Stimulated activated CD8-positive, alpha-beta memory T cell treated with anti-CD3 and anti-CD28 coated beads, Interleukin-4, amount 100 ng/mL, for 24 hours (primary cell): ENCODE measurements around the gene UBQLN1.
A peak's percentile ranks its signal among the peaks of the same experiment; 100 is the strongest.

Source experiments
- DNase-seq: peaks from one replicate; pipeline ENCODE4 v3.0.0-alpha.2; 2020; ENCODE audit warnings: low read depth

UBQLN1 gene

DNA sequence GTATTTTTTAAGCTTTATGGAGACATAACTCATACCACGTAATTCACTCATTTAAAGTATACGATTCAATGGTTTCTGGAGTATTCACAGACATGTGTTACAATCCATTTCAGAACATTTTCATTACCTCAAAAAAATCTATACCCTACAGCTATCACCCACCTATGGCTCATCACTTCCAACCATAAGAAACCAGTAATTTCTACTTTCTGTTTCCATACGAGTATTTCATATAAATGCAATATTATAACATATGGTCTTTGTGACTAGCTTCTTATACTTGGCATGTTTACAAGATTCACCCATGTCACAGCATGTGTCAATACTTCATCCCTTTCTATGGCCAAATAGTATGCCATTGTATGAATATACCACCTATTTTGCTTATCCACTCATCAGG lies 18.8 kb downstream of the UBQLN1 start:
- no peak for DNase-seq

DNA sequence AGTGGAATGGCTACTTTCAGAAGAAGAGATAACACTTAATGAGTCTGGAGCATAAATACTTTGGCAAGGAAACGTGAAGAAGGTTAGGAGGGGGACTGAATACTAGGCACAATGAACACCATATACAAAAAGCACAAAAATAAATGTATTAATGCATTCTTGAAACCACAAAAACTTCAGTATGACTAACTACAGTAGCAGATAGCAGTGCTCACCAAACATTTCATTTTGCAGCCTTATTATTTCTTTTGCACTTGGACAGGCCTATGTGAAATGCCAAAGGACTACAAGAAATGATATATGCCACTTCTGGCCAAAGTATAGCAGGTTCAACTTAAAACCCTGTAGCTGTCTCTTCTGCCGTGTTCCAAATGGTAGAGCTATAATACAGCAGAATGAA lies 26.3 kb downstream of the UBQLN1 start:
- no peak for DNase-seq

DNA sequence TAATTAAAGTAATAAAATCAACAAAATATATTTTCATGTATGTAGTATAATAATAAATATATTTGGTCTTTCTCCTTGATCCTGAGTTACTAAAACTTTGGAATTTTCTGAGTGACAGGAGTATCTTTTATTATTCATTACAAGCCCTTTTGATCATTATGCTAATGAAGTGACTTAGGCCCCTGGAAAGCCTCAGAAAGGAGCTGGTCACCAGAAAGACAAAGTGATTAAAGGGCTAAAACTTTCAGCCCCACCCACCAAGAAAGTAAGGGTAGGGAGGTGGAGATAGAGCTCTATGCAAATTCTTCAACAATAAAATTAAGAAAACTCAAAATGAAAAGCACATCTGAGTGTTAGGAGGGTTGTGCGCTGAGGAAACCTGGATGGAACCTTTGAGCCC lies 27.5 kb downstream of the UBQLN1 start:
- DNase-seq = no peak

DNA sequence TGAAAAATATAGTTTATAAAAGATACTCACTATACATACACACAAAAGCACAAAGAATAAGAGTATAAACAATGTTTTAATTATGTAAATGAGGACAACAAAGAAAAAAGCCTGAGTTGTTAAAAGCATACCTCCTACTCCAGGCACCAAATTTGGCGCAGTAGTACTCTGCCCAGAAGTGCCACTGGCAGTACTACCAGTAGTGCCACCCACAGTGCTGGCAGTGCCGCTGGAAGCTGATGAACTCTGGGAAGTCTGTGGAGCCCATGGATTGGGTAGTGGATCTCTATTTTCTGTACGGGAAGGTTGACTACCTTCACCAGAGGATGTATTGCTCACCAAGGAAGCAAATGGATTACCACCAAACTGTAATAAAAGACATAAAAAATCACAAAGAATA lies 30.2 kb downstream of the UBQLN1 start:
- DNase-seq = no peak

DNA sequence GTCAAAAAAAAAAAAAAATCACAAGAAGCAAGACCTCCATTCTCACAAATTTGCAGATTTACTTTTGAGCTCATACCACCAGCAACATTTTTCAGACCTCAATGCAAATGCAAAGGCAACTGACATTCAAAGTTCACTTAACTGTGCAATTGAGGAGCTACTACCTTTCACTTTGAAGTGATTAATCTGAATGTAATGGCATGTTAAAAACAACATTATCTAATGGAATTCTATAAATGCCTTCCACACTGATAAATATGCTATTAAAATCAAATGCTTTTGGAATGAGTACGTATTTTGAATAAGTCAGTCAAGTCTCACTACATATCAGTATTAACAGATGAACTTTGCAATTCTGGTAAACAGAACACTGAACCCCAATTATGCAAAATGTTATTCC lies 32.3 kb downstream of the UBQLN1 start:
- DNase-seq = no peak

DNA sequence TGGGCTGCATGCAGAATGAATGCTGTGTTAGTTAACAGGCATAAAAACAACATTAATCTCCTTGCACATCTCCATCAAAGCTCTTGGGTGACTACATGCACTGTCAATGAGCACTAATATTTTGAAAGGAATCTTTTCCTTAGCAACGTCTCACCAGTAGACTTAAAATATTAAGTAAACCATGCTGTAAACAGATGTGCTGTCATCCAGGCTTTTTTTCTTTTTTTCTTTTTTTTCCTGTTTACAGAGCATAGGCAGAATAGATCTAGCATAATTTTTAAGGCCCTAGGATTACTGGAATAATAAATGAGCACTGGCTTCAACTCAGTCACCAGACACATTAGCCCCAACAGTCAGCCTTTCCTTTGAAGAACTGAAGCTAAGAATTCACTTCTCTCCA lies 36.3 kb downstream of the UBQLN1 start:
- DNase-seq = no peak

DNA sequence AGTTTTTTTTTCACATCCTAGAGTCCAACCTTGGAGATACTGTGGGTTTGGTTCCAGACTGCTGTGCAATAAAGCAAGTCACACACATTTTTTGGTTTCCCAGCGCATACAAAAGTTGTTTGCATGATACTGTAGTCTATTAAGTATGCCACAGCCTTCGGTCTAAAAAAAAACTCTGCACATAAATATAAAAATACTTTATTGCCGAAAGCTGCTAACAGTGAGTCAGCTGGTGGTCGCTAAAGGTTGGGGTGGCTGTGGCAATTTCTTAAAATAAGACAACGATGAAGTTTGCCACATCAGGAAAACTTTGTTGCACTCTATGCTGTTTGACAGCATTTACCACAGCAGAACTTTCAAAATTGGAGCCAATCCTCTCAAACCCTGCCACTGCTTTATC lies 37.4 kb downstream of the UBQLN1 start:
- no peak for DNase-seq

DNA sequence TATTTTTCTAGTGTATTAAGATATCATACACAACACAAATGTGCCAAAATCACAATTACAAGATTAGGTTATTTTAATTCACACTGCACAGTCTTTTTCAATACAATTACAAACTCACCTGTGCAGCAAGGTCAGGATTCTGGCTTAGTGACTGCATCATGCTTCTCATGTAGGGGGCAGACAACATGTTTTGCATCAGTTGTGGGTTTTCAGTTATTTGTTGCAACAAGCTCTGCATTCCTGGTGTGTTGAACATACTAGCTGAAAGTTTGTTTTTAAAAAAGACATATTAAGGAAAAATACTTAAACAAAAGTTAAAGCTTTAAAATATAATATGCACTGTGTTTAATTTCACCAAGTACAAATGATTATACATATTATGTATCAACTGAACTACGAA lies 38.7 kb downstream of the UBQLN1 start:
- no peak for DNase-seq

DNA sequence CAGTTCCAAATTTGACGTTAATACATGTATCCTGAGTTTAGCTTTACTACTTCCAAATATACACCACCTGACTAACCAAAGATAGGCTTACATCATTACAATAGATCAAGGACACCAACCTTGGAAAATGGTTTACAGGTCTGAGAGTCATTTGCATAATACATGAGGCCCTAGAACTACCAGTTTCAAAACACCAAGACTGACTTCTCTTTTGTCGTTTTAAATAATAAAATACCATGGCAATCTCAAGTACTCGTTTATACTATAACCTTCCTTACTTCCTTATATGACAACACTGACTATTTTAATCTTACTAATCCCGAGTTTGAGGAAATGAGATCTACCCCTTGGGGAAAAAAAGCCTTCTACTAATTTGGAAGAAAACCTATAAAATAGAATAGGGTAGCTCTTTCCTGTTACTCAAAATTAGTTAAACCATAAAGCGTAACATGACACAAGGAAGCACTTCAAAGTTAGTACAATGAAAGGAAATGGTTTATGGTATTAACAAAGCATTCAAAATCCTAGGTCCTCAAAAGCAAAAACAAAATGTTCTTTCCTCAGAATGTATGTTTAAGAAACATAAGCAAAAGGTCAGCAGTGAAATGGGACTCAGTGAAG lies 42.1 kb downstream of the UBQLN1 start:
- no peak for DNase-seq

DNA sequence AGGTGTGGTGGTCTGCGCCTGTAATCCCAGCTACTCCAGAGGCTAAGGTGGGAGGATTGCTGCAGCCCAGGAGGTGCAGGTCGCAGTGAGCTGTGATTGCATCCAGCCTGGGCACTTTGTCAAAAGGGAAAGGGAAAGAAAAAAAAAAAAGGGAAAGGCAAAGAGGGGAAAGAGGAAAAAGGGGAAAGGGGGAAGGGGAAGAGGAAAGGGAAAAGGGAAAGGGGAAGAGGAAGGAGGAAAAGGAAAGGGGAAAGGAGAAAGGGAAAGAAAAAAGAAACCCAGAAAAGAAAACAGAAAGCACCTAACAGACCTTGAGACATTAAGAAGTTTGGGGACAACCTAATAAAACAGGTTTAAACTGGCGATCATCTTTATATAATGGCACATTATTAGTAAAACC lies 44.8 kb downstream of the UBQLN1 start:
- no peak for DNase-seq

DNA sequence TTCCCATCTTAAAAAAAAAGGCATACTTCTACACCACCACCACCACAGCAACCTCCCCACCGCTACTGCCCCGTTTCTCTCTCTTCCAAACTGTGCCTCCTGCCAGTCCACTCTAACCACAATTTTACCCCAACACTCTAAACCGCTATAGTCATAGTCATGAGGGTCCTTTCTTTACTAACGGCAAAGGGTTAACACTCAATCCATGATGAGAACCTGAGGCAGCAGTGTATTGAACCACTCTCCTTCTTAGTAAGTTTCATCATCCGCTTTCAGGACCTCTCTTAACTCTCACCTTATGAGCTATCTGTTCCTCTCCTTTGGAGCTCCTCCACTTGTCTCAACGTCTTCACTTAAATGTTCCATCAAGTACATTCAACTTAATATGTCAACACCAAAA lies 50.8 kb downstream of the UBQLN1 start:
- no peak for DNase-seq

DNA sequence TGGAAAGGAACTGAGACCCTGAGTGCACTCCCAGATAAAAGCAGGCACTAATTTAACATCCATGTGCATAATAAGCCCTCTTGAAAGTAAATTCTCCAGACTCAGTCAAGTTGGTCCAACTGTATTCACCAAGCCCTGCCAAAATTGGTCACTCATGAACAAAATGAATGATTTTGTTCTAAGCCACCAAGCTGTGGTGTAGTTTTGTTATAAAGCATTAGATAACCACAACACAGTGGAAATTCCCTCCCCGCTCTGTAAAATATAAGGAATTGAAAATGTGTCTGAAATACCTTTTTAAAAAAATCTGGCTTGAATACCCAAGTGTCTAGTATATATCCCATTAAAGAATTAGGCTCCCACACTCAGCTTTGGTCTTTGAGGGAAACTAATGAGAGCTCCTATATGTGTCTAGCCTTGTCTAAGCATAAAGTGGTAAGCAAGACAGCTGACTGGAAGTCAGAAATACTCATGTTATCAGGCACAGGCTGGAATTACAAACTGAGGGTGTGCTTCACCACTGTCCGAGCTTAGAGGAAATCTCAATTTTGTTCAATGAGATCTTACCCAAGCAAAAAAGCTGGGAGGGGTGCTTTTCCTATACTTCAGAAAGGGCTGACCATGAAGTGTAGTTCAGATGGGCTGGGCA lies 51.6 kb downstream of the UBQLN1 start:
- DNase-seq = no peak

DNA sequence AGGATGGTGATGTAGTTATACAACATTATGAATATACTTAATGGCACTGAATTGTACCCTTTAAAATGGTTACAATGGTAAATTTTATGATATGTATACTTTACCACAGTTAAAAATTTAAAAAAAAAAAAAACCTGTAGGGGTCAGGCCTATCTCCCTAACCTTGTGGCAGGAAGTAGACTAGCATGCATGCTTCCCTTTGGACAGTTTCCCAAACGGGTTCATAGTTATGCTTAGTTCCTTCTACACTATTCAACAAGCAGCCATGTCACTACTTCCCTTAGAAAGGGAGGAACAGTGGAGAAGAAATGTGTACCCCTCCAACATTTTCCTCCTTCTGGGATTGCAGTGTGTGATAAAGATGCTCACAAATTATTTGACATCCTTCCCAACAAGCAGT lies 52.3 kb downstream of the UBQLN1 start:
- no peak for DNase-seq

DNA sequence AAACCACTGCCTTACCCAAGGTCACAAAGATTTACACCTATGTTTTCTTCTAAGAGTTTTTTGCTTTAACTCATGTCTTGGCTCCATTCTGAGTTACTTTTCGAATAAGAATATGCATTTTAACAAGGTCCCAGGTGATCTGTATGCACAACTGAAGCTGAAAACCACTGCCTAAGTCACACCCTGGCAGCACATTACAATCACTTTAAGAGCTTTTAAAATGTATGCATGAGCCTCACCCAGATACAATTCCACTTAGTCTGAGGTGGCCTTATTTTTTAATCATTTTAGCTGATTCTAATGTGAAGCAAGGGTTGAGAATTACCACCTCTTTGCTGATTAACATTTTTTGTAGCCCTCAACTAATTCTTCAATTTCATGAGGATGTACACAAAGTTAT lies 55.3 kb downstream of the UBQLN1 start:
- no peak for DNase-seq

DNA sequence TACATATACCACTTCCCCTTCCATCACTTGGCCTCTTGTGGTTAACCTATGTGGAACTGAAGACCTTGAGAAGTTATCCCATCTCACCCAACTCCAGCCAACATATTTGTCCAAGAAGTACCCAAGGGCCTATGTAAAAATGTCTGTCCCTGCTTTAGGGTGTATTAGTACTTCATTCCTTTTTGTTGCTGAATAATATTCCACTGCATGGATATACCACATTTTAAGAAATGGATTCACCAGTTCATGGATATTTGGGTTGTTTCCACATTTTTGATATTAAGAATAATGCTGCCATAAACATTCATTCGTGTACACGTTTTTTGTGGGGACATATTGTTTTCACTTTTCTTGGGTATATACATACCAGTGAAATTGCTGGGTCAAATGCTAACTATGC lies 56.2 kb downstream of the UBQLN1 start:
- no peak for DNase-seq

DNA sequence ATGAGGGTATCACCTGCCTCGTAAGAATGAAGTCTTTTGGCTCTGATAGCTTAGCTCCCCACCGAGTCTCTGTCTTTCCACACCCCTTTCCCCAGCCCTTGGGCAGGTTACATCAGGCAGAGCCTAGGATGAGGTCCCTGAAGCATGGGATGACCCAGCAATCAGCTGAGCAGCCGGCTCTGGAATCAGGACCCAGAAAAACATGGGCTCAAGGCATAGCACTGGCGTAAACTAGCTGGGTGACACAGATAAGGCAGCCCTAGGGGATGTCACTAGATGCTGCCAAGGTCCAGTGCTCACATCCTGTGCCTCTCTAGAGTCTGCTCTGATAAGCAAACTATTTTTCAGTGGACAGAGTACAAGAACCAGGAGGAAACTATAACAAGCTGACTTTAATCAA lies 58.2 kb downstream of the UBQLN1 start:
- no peak for DNase-seq

DNA sequence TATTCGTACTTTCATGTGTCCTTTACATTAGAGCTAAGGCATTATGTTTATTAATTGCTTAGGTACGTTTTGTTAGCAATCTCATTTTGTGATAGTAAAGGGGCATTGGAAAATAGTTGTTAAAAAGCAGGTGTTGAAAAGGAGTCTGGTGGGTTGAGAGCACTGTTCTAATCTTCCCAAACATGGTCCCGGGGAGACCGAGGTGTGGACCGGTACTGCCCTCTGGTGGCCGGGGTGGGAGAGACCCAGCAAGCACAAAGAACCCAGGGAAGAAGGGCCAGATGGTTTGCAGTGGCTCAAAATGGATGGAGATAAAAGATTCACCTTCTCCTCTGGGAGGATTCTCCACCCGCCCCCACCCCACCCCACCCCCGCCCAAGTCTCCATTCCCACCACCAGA lies 58.7 kb downstream of the UBQLN1 start:
- peak; percentile 52 for DNase-seq

DNA sequence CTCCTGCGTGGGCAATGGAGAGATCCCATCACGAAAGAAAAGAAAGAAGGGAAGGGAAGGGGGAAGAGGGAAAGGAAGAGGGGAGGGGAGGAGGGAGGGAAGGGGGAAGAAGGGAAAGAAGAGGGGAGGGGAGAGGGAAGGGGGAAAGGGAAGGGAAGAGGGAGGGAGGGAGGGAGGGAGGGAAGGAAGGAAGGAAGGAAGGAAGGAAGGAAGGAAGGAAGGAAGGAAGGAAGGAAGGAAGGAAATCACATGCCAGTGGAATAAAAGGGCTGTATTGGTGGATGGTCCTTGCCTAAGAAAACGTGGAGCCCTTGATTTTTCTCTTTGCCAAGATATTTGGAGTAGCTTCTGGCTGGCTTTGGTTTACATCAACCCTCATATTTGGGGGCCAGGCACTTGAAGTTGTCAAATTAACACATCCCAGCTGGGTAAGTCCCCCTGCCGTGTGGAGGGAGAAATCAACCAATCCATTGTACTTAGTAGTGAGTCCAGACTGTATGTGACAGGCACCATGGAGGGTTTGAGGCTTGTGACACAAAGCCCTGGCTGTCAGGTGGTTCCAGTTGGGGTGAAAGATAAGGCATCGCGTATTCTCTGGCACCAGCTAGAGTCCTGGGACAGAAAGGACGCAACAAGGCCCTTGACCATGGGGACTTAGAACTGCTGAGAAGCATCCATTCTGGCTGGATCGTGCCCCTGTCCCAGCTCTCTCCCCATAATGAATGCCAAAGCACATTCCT lies 61.1 kb downstream of the UBQLN1 start:
- no peak for DNase-seq

DNA sequence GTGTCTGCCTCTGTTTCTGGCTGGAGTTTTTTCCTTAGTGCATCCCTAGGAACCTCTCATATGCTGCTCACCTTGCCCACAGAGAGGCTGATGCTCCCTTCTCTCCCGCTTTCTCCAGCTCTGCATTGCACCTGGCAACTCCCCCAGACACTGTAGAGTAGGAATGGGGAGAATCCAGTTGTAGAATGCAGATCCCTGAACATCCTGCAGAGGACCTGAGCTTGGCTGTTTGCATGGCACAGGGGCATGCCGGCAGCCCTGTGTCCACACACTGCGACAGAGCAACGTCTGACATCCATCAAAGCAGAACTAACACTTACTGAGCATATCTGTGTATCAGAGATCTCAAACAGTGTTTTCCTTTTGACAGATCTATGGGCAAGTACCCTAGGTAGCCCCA lies 65.0 kb downstream of the UBQLN1 start:
- DNase-seq = no peak

DNA sequence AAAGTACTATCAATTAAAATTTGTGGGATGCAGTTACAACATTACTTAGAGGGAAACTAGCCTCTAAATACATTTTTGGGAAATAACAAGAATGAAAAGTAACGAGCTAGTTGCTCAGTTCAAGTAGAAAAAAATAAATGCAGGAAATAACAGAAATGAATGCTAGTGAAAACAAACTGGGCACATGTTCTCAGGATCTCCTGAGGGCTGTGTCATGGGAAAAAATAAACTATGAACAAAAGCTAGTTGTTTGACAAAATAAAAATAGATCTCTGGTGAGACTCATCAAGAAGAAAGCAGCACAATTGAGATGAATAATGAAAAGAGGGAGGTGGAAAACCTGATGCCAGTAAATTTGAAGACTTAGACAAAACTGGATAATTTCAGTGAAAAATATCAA lies 68.5 kb downstream of the UBQLN1 start:
- no peak for DNase-seq

DNA sequence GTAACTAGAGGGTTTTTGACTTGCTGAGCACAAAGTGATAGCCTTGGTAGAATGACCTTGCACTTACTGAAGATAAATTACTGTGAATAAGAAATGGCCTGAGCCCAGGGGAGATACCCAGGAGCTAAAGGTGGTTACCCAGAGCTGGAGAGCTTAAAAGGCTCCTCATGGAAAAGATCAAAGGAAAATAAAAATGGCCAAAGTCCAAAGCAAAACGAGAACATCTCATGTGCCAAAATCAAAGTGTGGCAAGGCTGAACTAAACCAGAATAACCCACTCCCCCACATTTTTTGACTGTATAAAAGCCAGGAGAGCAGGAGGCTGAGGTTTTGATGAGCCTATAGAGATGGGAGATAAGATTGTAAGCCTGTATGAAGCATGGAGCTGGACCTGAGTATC lies 70.4 kb downstream of the UBQLN1 start:
- DNase-seq = no peak

DNA sequence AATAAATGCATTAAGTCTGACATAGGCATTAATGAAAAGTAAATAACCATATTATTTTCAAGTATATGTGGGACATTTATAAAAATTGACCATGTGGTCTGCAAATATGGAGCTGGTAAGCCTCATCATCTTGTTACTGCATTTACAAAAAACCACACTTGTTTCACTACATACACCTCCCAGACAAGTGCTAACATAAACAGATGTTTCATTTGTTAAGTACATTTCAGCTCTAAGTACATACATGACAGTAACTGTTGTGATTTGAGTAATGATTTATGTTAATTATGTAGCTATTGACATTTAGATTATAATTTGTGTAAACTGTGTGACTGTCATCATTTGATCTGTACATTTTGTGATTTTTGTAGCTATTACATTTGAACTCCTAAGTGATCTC lies 70.9 kb downstream of the UBQLN1 start:
- DNase-seq = no peak

DNA sequence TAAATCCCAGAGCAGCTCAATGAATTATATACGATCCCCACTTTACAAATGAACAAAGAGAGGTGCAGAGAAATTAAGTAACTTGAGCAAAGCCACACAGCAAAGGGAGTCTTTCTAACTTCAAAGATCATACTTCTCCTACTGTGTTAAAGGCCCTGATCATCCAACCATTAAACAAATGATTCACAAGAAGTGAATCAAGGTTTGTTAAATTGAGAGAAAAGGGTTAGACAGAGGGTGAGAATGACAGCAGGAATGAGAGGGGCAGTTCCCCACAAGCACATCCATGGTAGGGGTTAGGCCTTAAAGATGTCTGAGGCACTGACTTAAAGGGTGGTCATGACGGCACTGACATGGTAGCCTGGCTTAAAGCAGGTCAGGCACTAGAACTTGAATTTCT lies 74.1 kb downstream of the UBQLN1 start:
- DNase-seq = no peak

DNA sequence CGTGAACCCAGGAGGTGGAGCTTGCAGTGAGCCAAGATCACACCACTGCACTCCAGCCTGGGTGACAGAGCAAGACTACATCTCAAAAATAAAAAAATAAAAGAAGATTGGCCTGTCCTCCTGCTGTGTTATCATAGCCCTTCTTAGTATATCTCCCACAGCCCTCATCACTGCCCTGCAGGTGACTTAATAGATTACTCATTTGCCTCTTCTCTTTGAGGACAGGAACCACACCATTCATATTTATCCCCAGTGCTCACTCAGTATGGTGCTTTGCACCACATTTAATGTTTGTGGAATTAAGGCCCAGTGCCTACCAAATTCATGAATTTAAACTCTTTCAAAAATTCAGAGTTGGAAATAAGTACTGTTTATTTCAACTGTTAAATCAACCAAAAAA lies 74.5 kb downstream of the UBQLN1 start:
- no peak for DNase-seq
